ENCODE results near the gene SDHA.
"Not testable (repeated sequence)": the region's sequence is repeated elsewhere in the genome, so short reads cannot be mapped to it uniquely, and the experiment has no call there.

Gene SDHA

GRCh38 chr5:300691-301435 lies 82.7 kb downstream of the SDHA start:
- DNase-seq (ENCODE audit: low read depth), result not testable (repeated sequence)

- DNase-seq (ENCODE audit: low read depth), result not testable (repeated sequence)
Observed at GRCh38 chr5:302416-302815, 84.3 kb downstream of the SDHA start.

- DNase-seq (ENCODE audit: low read depth), result no peak
Observed at GRCh38 chr5:302966-303365, 84.8 kb downstream of the SDHA start.

- DNase-seq (ENCODE audit: low read depth), result not testable (repeated sequence)
Observed at GRCh38 chr5:303741-304140, 85.6 kb downstream of the SDHA start.

GRCh38 chr5:305050-305449 lies 86.9 kb downstream of the SDHA start:
- DNase-seq (ENCODE audit: low read depth), result no peak

- DNase-seq (ENCODE audit: low read depth), result no peak
Observed at GRCh38 chr5:305459-305858, 87.3 kb downstream of the SDHA start.

GRCh38 chr5:306011-306805 lies 88.1 kb downstream of the SDHA start:
- no peak for DNase-seq (ENCODE audit: low read depth)

Measured in iris pigment epithelial cell (primary cell).